HL-60 (cell line): Measurements from ENCODE around the gene POMZP3.
"Not testable (repeated sequence)": the region's sequence is repeated elsewhere in the genome, so short reads cannot be mapped to it uniquely, and the experiment has no call there.

Source experiments
- CTCF ChIP-seq: IDR thresholded peaks from one replicate; pipeline ENCODE4 v1.5.1; 2011; ENCODE audit warnings: low read length, control low read depth, inconsistent platforms; ENCODE audit not compliant: insufficient read depth
- POLR2AphosphoS5 ChIP-seq: IDR thresholded peaks from 2 replicates; pipeline ENCODE4 v1.6.1; 2012; ENCODE audit warnings: low read depth
- TF ChIP-seq, protein P1 (sequence below): IDR thresholded peaks from 2 replicates; pipeline ENCODE4 v1.6.1; 2012; ENCODE audit warnings: low read depth; ENCODE audit not compliant: insufficient replicate concordance

GRCh38 chr7:76588586-76588985 is 38.5 kb downstream of the POMZP3 start:
- TF ChIP-seq, protein P1, sequence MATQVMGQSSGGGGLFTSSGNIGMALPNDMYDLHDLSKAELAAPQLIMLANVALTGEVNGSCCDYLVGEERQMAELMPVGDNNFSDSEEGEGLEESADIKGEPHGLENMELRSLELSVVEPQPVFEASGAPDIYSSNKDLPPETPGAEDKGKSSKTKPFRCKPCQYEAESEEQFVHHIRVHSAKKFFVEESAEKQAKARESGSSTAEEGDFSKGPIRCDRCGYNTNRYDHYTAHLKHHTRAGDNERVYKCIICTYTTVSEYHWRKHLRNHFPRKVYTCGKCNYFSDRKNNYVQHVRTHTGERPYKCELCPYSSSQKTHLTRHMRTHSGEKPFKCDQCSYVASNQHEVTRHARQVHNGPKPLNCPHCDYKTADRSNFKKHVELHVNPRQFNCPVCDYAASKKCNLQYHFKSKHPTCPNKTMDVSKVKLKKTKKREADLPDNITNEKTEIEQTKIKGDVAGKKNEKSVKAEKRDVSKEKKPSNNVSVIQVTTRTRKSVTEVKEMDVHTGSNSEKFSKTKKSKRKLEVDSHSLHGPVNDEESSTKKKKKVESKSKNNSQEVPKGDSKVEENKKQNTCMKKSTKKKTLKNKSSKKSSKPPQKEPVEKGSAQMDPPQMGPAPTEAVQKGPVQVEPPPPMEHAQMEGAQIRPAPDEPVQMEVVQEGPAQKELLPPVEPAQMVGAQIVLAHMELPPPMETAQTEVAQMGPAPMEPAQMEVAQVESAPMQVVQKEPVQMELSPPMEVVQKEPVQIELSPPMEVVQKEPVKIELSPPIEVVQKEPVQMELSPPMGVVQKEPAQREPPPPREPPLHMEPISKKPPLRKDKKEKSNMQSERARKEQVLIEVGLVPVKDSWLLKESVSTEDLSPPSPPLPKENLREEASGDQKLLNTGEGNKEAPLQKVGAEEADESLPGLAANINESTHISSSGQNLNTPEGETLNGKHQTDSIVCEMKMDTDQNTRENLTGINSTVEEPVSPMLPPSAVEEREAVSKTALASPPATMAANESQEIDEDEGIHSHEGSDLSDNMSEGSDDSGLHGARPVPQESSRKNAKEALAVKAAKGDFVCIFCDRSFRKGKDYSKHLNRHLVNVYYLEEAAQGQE, result not testable (repeated sequence)
- TF ChIP-seq CTCF, POLR2AphosphoS5: not testable (repeated sequence)
